ENCODE data around the gene SYT1. TPM values are rescaled to one million over a fixed set of nuclear protein-coding genes. Genes with fewer than 3 reads are reported as not detected.

Gene SYT1
- total and polyA plus RNA-seq, 2 donors (not counting 3 experiments of a cell fraction or from before 2014, with no cell fraction given), result 3.2 to 15.3 TPM

DNA sequence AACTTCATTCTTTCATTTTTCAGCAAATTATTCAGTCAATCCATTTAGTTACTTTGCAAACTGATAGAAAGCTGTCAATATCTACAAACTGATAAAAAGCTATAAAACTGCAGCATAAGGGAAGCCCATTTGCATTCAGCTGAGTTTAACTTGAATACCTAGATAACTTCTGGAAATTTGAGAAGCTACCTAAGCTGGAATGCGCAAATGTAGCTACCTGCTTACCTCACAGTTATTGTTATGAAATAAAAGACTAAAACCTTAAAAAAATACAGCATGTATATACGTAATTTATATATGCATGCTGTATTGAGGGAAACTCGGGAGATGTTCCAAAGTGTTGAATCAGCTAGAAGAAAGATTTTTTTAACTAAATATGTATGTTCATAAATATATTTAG lies 94.4 kb downstream of the SYT1 start:
- Histone ChIP-seq H3K27ac (ENCODE audit: insufficient read depth, low read depth, low read length) (no peak overlapping the region), H3K27me3 (ENCODE audit: control insufficient read depth in 2 of 2, insufficient read depth in 2 of 2, low read length in 2 of 2) (no peaks in the 10 kb centered on the region), H3K9me1 (replicated peaks; ENCODE audit: control insufficient read depth, extremely low read depth, insufficient read depth, low read length) (no peaks in the 10 kb centered on the region), H4K20me1 (replicated peaks; ENCODE audit: control insufficient read depth, extremely low read depth, insufficient read depth, low read length) (no peaks in the 10 kb centered on the region), H3K4me3 (replicated peaks in 1 of 3; ENCODE audit: insufficient read depth in 1 of 3, low read depth in 1 of 3, low read length in 3 of 3) (no peak overlapping the region), H3K36me3 (ENCODE audit: control insufficient read depth in 2 of 2, extremely low read depth in 1 of 2, insufficient read depth in 2 of 2, low read length in 2 of 2) (no peaks in the 10 kb centered on the region), H3K9ac (replicated peaks; ENCODE audit: extremely low read depth, insufficient read depth, low read length) (no peak overlapping the region), H3K4me1 (ENCODE audit: control insufficient read depth, extremely low read depth, insufficient read depth, low read length) (no peaks in the 10 kb centered on the region), H2AFZ (ENCODE audit: low read depth, low read length) (no peak overlapping the region), H3K9me3 (replicated peaks; ENCODE audit: control insufficient read depth, insufficient read depth, low read length) (no peaks in the 10 kb centered on the region), H3K4me2 (ENCODE audit: insufficient read depth, low read length) (no peak overlapping the region), H3K79me2 (ENCODE audit: control insufficient read depth, insufficient read depth, low read length) (no peaks in the 10 kb centered on the region)
- POLR2A ChIA-PET, result no interaction called here
- TF ChIP-seq, protein P1, sequence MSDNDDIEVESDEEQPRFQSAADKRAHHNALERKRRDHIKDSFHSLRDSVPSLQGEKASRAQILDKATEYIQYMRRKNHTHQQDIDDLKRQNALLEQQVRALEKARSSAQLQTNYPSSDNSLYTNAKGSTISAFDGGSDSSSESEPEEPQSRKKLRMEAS (IDR thresholded peaks at IDR 0.05; ENCODE audit: insufficient read depth, insufficient read length), result no peak
- no peak for TF ChIP-seq MYC (IDR thresholded peaks at IDR 0.05; ENCODE audit: low read depth, low read length)
- TF ChIP-seq EZH2 (IDR thresholded peaks at IDR 0.05; ENCODE audit: borderline replicate concordance, low read depth, low read length, severe bottlenecking), result no peak
- no peak for TF ChIP-seq POLR2A (IDR thresholded peaks at IDR 0.05; ENCODE audit: low read depth, low read length)
- TF ChIP-seq POLR2AphosphoS5 (IDR thresholded peaks at IDR 0.05; ENCODE audit: insufficient read depth, low read depth, low read length), result no peak
- TF ChIP-seq FOS (IDR thresholded peaks at IDR 0.05; ENCODE audit: borderline replicate concordance, insufficient read depth, low read length), result no peak
- TF ChIP-seq JUN (IDR thresholded peaks at IDR 0.05; ENCODE audit: borderline replicate concordance, insufficient read depth, insufficient read length, low read depth), result no peak
- BruUV-seq (replicated peaks), result no TSS peak
- dilution Hi-C loops (cut with MboI; ENCODE audit: extremely low pct_ligation_motif_present, low sequenced_read_pairs) (no loop called here), intact Hi-C loops (cut with micrococcal nuclease) (no loop called here)
- CTCF ChIA-PET, result interaction anchor here (0.6 to 1.5 kb wide), 6 partner anchors 12 to 683 kb away, joined by 3 to 4 read pairs (median 3); no protein-coding TSS in a partner anchor
- DNase-seq (ENCODE audit: low read depth, low spot score) (no peak), FAIRE-seq (no peak)

DNA sequence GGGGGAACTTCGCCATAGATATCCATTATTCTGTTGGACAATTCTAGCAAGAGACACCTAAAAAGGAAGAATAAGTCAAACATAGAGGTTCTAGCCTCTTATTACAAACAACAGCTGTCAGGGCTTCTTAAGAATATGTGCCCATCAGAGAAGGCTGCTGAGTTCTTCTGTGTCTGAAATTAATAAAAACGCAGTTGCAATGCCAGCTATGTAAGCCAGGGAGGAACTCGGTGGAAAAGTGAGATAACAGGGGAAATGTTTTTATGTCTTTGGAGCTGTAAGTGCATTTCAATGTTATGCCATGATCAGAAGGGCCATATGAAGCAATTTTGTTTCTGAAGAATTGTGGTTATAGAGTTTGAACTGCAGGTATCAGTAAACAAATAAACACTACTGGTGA lies 95.0 kb downstream of the SYT1 start:
- no peak for FAIRE-seq
- DNase-seq (ENCODE audit: low read depth, low spot score), result peak; percentile 32
- Histone ChIP-seq H3K79me2 (ENCODE audit: control insufficient read depth, insufficient read depth, low read length) (no peaks in the 10 kb centered on the region), H3K27me3 (ENCODE audit: control insufficient read depth in 2 of 2, insufficient read depth in 2 of 2, low read length in 2 of 2) (no peaks in the 10 kb centered on the region), H3K9ac (replicated peaks; ENCODE audit: extremely low read depth, insufficient read depth, low read length) (no peak overlapping the region), H3K9me1 (replicated peaks; ENCODE audit: control insufficient read depth, extremely low read depth, insufficient read depth, low read length) (no peaks in the 10 kb centered on the region), H4K20me1 (replicated peaks; ENCODE audit: control insufficient read depth, extremely low read depth, insufficient read depth, low read length) (no peaks in the 10 kb centered on the region), H3K4me3 (replicated peaks in 1 of 3; ENCODE audit: insufficient read depth in 1 of 3, low read depth in 1 of 3, low read length in 3 of 3) (no peak overlapping the region), H3K36me3 (ENCODE audit: control insufficient read depth in 2 of 2, extremely low read depth in 1 of 2, insufficient read depth in 2 of 2, low read length in 2 of 2) (no peaks in the 10 kb centered on the region), H3K9me3 (replicated peaks; ENCODE audit: control insufficient read depth, insufficient read depth, low read length) (no peaks in the 10 kb centered on the region), H2AFZ (ENCODE audit: low read depth, low read length) (no peak overlapping the region), H3K4me1 (ENCODE audit: control insufficient read depth, extremely low read depth, insufficient read depth, low read length) (no peaks in the 10 kb centered on the region), H3K4me2 (ENCODE audit: insufficient read depth, low read length) (no peak overlapping the region), H3K27ac (ENCODE audit: insufficient read depth, low read depth, low read length) (no peak overlapping the region)
- intact Hi-C loops (cut with micrococcal nuclease), result no loop called here
- TF ChIP-seq, protein P1 (IDR thresholded peaks at IDR 0.05; ENCODE audit: insufficient read depth, insufficient read length), result no peak
- no peak for TF ChIP-seq POLR2A (IDR thresholded peaks at IDR 0.05; ENCODE audit: low read depth, low read length)
- TF ChIP-seq, protein P2, sequence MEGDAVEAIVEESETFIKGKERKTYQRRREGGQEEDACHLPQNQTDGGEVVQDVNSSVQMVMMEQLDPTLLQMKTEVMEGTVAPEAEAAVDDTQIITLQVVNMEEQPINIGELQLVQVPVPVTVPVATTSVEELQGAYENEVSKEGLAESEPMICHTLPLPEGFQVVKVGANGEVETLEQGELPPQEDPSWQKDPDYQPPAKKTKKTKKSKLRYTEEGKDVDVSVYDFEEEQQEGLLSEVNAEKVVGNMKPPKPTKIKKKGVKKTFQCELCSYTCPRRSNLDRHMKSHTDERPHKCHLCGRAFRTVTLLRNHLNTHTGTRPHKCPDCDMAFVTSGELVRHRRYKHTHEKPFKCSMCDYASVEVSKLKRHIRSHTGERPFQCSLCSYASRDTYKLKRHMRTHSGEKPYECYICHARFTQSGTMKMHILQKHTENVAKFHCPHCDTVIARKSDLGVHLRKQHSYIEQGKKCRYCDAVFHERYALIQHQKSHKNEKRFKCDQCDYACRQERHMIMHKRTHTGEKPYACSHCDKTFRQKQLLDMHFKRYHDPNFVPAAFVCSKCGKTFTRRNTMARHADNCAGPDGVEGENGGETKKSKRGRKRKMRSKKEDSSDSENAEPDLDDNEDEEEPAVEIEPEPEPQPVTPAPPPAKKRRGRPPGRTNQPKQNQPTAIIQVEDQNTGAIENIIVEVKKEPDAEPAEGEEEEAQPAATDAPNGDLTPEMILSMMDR (IDR thresholded peaks at IDR 0.05; ENCODE audit: extremely low read depth in 1 of 2, insufficient read depth in 1 of 2, low read depth in 1 of 2, low read length in 2 of 2), result no peak
- TF ChIP-seq POLR2AphosphoS5 (IDR thresholded peaks at IDR 0.05; ENCODE audit: insufficient read depth, low read depth, low read length), result no peak
- no TSS peak for BruUV-seq (replicated peaks)
- ChIA-PET POLR2A (no interaction called here), CTCF (interaction anchor here (0.6 to 1.5 kb wide), 5 partner anchors 12 to 682 kb away, joined by 3 to 4 read pairs (median 3); no protein-coding TSS in a partner anchor)
- dilution Hi-C loops (cut with MboI; ENCODE audit: extremely low pct_ligation_motif_present, low sequenced_read_pairs), result no loop called here

All from endothelial cell of umbilical vein (primary cell).